ENCODE data around the gene HAL.
A peak's percentile ranks its signal among the peaks of the same experiment; 100 is the strongest.

HAL gene

GRCh38 chr12:95953000-95953399 lies 43.1 kb downstream of the HAL start:
- Histone ChIP-seq H3K4me3 (ENCODE audit: low read length) (no peak overlapping the region), H3K9me3 (ENCODE audit: control insufficient read depth, low read length) (no peaks in the 10 kb centered on the region), H3K4me1 (ENCODE audit: control insufficient read depth, insufficient read depth, low read length) (no peaks in the 10 kb centered on the region), H3K36me3 (ENCODE audit: control insufficient read depth, insufficient read depth, low read length, severe bottlenecking) (no peaks in the 10 kb centered on the region), H3K9ac (ENCODE audit: low read length) (no peak overlapping the region), H3K27me3 (replicated peaks; ENCODE audit: control insufficient read depth, insufficient read depth, low read length) (peaks cover 28% of the 10 kb centered on the region)
- no peak for DNase-seq (ENCODE audit: low read depth)

GRCh38 chr12:95951515-95951914 lies 44.6 kb downstream of the HAL start:
- H3K9me3 ChIP-seq (ENCODE audit: control insufficient read depth, low read length) = no peaks in the 10 kb centered on the region
- DNase-seq (ENCODE audit: low read depth) = no peak

GRCh38 chr12:95949477-95950206 lies 46.5 kb downstream of the HAL start:
- Histone ChIP-seq H3K9ac (ENCODE audit: low read length) (no peak overlapping the region), H3K4me1 (ENCODE audit: control insufficient read depth, insufficient read depth, low read length) (no peaks in the 10 kb centered on the region), H3K27me3 (replicated peaks; ENCODE audit: control insufficient read depth, insufficient read depth, low read length) (peaks cover 25% of the 10 kb centered on the region), H3K9me3 (ENCODE audit: control insufficient read depth, low read length) (no peaks in the 10 kb centered on the region), H3K36me3 (ENCODE audit: control insufficient read depth, insufficient read depth, low read length, severe bottlenecking) (no peaks in the 10 kb centered on the region), H3K4me3 (ENCODE audit: low read length) (no peak overlapping the region)
- no peak for DNase-seq (ENCODE audit: low read depth)

More at GRCh38 chr12:95951515-95951914, 44.6 kb downstream of the HAL start:
- Histone ChIP-seq H3K4me3 (ENCODE audit: low read length) (no peak overlapping the region), H3K27me3 (replicated peaks; ENCODE audit: control insufficient read depth, insufficient read depth, low read length) (peaks cover 25% of the 10 kb centered on the region), H3K4me1 (ENCODE audit: control insufficient read depth, insufficient read depth, low read length) (no peaks in the 10 kb centered on the region), H3K36me3 (ENCODE audit: control insufficient read depth, insufficient read depth, low read length, severe bottlenecking) (no peaks in the 10 kb centered on the region), H3K9ac (ENCODE audit: low read length) (no peak overlapping the region)

GRCh38 chr12:95944108-95944704 lies 51.9 kb downstream of the HAL start:
- H3K4me3 ChIP-seq (ENCODE audit: low read length) = no peak overlapping the region
- H3K9ac ChIP-seq (ENCODE audit: low read length) = no peak overlapping the region
- H3K27me3 ChIP-seq (replicated peaks; ENCODE audit: control insufficient read depth, insufficient read depth, low read length) = peaks cover 2% of the 10 kb centered on the region
- no peaks in the 10 kb centered on the region for H3K36me3 ChIP-seq (ENCODE audit: control insufficient read depth, insufficient read depth, low read length, severe bottlenecking)
- peaks cover 3% of the 10 kb centered on the region for H3K4me1 ChIP-seq (ENCODE audit: control insufficient read depth, insufficient read depth, low read length)
- DNase-seq (ENCODE audit: low read depth) = no peak
- H3K9me3 ChIP-seq (ENCODE audit: control insufficient read depth, low read length) = no peaks in the 10 kb centered on the region

GRCh38 chr12:95943330-95943842 lies 52.8 kb downstream of the HAL start, which contains the start of gene AMDHD1:
Gene AMDHD1, plus strand, starts transcription at chr12:95943331. Its CDS starts 68 bp downstream, at chr12:95943399.
- peak; percentile 77 for DNase-seq (ENCODE audit: low read depth)
- H3K4me1 ChIP-seq (ENCODE audit: control insufficient read depth, insufficient read depth, low read length) = peaks cover 3% of the 10 kb centered on the region
- peaks cover 3% of the 10 kb centered on the region for H3K27me3 ChIP-seq (replicated peaks; ENCODE audit: control insufficient read depth, insufficient read depth, low read length)
- H3K4me3 ChIP-seq (ENCODE audit: low read length) = peak within 1 kb of the TSS; percentile 88
- H3K9me3 ChIP-seq (ENCODE audit: control insufficient read depth, low read length) = no peaks in the 10 kb centered on the region
- peak within 1 kb of the TSS; percentile 68 for H3K9ac ChIP-seq (ENCODE audit: low read length)
- no peaks in the 10 kb centered on the region for H3K36me3 ChIP-seq (ENCODE audit: control insufficient read depth, insufficient read depth, low read length, severe bottlenecking)

- H3K4me3 ChIP-seq (ENCODE audit: low read length) = peak within 1 kb of the TSS; percentile 88
- no peaks in the 10 kb centered on the region for H3K36me3 ChIP-seq (ENCODE audit: control insufficient read depth, insufficient read depth, low read length, severe bottlenecking)
- H3K9ac ChIP-seq (ENCODE audit: low read length) = peak within 1 kb of the TSS; percentile 68
- H3K4me1 ChIP-seq (ENCODE audit: control insufficient read depth, insufficient read depth, low read length) = peaks cover 3% of the 10 kb centered on the region
- DNase-seq (ENCODE audit: low read depth) = peak; percentile 81
- H3K9me3 ChIP-seq (ENCODE audit: control insufficient read depth, low read length) = no peaks in the 10 kb centered on the region
- H3K27me3 ChIP-seq (replicated peaks; ENCODE audit: control insufficient read depth, insufficient read depth, low read length) = peaks cover 4% of the 10 kb centered on the region
Observed at GRCh38 chr12:95942524-95943329, 53.4 kb downstream of the HAL start, which contains the start of gene CCDC38. Gene CCDC38, minus strand, starts transcription at chr12:95942614. Its CDS starts 6,105 bp downstream, at chr12:95936509.

GRCh38 chr12:95942101-95942523 lies 54.0 kb downstream of the HAL start:
- Histone ChIP-seq H3K27me3 (replicated peaks; ENCODE audit: control insufficient read depth, insufficient read depth, low read length) (peaks cover 4% of the 10 kb centered on the region), H3K9me3 (ENCODE audit: control insufficient read depth, low read length) (no peaks in the 10 kb centered on the region), H3K4me3 (ENCODE audit: low read length) (peak overlapping the region; percentile 88), H3K9ac (ENCODE audit: low read length) (peak overlapping the region; percentile 68), H3K4me1 (ENCODE audit: control insufficient read depth, insufficient read depth, low read length) (peaks cover 3% of the 10 kb centered on the region), H3K36me3 (ENCODE audit: control insufficient read depth, insufficient read depth, low read length, severe bottlenecking) (no peaks in the 10 kb centered on the region)
- peak; percentile 23 for DNase-seq (ENCODE audit: low read depth)

- H3K27me3 ChIP-seq (replicated peaks; ENCODE audit: control insufficient read depth, insufficient read depth, low read length) = peaks cover 4% of the 10 kb centered on the region
- H3K9me3 ChIP-seq (ENCODE audit: control insufficient read depth, low read length) = no peaks in the 10 kb centered on the region
Observed at GRCh38 chr12:95940514-95940913, 55.6 kb downstream of the HAL start.

More at GRCh38 chr12:95940514-95940913, 55.6 kb downstream of the HAL start:
- Histone ChIP-seq H3K4me3 (ENCODE audit: low read length) (no peak overlapping the region), H3K4me1 (ENCODE audit: control insufficient read depth, insufficient read depth, low read length) (peaks cover 3% of the 10 kb centered on the region), H3K9ac (ENCODE audit: low read length) (no peak overlapping the region), H3K36me3 (ENCODE audit: control insufficient read depth, insufficient read depth, low read length, severe bottlenecking) (no peaks in the 10 kb centered on the region)
- DNase-seq (ENCODE audit: low read depth) = no peak

All from adipocyte (in vitro differentiated cells).